Motor neuron (in vitro differentiated cells): Measurements from ENCODE around the gene GPR151. TPM values are rescaled to one million over a fixed set of nuclear protein-coding genes. Genes with fewer than 3 reads are reported as not detected.

Experiments used
- ATAC-seq, 8 experiments: fragments of 200-7000 bp; cut with Tn5 transposase; replicated peaks in 6 of 8; 2 replicates each; pipeline ENCODE4 v1.8.0; 2021; ENCODE audit warnings: mild to moderate bottlenecking in 8 of 8, moderate library complexity in 8 of 8
- H3K27ac ChIP-seq, 2 donors: fragments of 250-450 bp; sonication (Bioruptor Pico); 2 replicates each; pipeline ENCODE4 v1.9.0; 2021; ENCODE audit warnings: antibody characterized with exemption in 2 of 2, mild to moderate bottlenecking in 2 of 2, moderate library complexity in 1 of 2
- H3K4me1 ChIP-seq, 2 donors: fragments of 250-450 bp; sonication (Bioruptor Pico); replicated peaks in 1 of 2; 2 replicates each; pipeline ENCODE4 v1.6.1; 2021; ENCODE audit warnings: antibody characterized with exemption in 2 of 2, mild to moderate bottlenecking in 2 of 2, moderate library complexity in 1 of 2
- H3K4me3 ChIP-seq, 5 donors: fragments of 250-450 bp; sonication (Bioruptor Pico); 2 replicates each; pipeline ENCODE4 v1.9.0; 2021; ENCODE audit warnings: antibody characterized with exemption in 5 of 5, mild to moderate bottlenecking in 5 of 5, moderate library complexity in 4 of 5
- WGBS, 10 experiments: fragments of 450-650 bp; shearing (Covaris generic); methylation state at CpG; one replicate each; pipeline ENCODE4 v1.0.0; 2022; 5-methylcytosine and 5-hydroxymethylcytosine counted together
- in situ Hi-C, 9 experiments: fragments of 400-800 bp; cut with MboI; loops; one replicate each; pipeline ENCODE4 v1.15.0; 2021; ENCODE audit warnings: low sequenced_read_pairs in 9 of 9, low pct_unique_long_range_greater_than_20kb in 2 of 9; ENCODE audit not compliant: unreplicated experiment in 9 of 9
- total RNA-seq, 8 experiments: library from RNA; unstranded; fragments of 300-600 nt; gene quantifications; 2 replicates each; pipeline versions ENCODE4 v1.2.3 to v1.2.4, GENCODE V29; 2022

The GPR151 gene
- total RNA-seq, 8 experiments from 2014 or later, result 0.22 to 32.8 (median 0.51) TPM

DNA sequence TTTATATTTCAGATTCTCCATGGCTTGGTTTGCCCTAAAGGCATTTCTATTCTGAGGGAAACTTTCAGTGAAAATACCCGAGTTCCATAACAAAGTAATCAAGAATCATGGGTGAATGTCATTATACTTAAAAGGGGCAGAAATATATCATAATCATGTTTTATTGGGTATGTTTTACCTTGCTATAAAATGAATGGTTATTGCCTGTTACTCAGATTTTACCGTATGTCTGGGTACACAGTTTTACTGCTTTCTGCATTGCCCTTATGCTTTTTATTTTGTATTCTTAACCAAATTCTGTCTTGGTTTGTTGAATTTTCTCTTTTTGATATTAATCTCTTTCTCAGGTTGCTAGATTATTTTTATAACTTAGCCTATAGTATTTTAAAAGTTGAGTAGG lies 2.5 kb downstream of the GPR151 start:
- in situ Hi-C loops, result no loop called here
- no peak overlapping the region for H3K4me3 ChIP-seq
- ATAC-seq, result no peak
- H3K27ac ChIP-seq, result no peak overlapping the region
- WGBS, 10 experiments, result 13 to 100% (median 90%) methylated on average over 1 to 2 of the region's 2 CpGs; no CpG with 5 or more reads in 1 of the 10 experiments
- H3K4me1 ChIP-seq, result no peaks in the 10 kb centered on the region

DNA sequence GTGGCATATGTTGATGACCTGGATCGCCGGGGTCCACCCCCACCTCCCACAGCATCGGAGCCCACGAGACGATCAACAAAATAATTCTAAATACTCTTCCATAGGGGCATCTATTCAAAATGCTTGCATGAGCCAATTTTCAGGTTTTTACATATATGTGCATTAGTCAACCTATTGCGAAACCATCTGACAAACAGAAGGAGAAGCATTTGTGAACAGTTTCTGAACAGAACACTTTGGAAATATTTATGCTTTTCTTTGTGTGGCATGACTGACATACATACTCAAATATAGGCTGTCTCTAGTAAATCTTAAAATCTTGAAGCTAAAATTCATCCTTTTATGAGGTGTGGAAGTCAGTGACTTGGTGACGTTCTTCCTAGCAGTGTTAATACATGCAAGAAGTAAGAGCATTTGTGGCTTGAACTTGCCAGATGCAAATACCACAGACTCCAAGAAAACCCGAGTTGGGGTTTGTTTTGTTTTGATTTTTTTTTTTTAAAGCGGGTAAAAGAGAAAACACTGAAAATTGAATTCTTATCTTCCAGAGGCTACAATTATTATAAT lies 5.3 kb downstream of the GPR151 start:
- no peak overlapping the region for H3K4me3 ChIP-seq
- peak in 3 of 8 experiments; percentile 58 to 86 (median 72) for ATAC-seq
- no peaks in the 10 kb centered on the region for H3K4me1 ChIP-seq
- WGBS, 10 experiments, result 0 to 100% (median 88%) methylated on average over 1 to 9 of the region's 9 CpGs
- no peak overlapping the region for H3K27ac ChIP-seq
- in situ Hi-C loops, result no loop called here

DNA sequence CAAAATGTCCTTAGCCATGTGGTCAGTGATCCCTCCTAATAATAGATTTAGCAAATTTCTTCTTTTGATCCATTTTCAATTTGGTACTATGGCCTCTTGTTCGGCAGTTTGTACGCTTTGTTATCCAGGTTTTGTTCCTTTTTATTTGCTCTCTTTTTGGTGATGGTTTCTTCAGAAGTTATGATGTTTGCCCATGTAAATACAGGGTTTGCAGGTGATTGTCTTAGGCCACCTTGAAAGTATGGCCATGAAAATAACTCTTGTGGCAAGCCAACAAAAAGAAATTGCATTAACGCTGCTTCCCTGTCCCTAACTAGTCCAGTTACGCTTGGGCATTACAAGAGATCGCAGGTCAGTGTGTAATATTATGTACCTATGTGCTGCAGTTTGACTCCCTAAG lies 8.6 kb downstream of the GPR151 start:
- in situ Hi-C loops, result no loop called here
- H3K4me1 ChIP-seq, result no peaks in the 10 kb centered on the region
- 91 to 100% (median 94%) methylated on average over 2 to 5 of the region's 5 CpGs for WGBS, 10 experiments
- H3K27ac ChIP-seq, result no peak overlapping the region
- no peak for ATAC-seq
- H3K4me3 ChIP-seq, result no peak overlapping the region

DNA sequence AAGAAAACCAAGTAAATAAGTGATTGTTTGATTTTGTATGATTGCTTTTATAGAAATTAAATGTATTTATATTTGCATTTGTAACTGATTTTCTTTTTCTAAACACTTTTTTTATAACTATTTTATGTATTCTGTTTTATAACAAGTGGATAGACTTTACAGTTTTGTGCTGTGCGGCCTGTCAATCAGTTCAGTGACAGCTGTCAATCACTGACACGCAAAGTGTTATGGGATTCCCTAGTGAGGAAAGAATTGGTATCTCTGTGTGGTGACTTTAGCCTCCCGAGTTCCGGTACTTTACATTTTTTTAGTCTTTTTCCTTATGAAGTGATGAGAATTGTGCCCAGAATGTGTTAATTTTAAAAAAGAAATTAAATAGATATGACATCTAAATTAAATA lies 16.3 kb downstream of the GPR151 start:
- Histone ChIP-seq H3K4me1 (no peaks in the 10 kb centered on the region), H3K4me3 (no peak overlapping the region), H3K27ac (no peak overlapping the region)
- 85 to 100% (median 98%) methylated on average over 2 to 4 of the region's 4 CpGs for WGBS, 10 experiments
- in situ Hi-C loops, result no loop called here
- no peak for ATAC-seq

DNA sequence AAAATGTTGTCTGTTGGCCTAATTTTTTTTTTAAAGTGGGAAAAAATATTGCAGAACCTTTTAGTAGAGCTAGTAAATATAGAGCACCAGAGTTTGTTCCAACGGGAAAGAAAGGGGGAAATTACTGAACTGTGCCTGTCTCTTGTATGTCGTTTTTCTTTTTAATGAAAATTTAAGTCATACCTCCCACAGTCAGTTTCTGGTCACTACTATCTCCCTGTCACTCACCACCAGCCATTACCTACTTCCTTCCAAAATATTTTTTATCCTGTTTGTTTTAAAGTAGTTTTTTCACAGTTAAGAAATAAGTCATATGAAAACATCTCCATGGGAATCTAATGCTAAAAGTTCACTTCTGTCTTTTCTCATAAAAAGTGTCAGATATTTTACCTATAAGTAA lies 21.3 kb downstream of the GPR151 start:
- no peak overlapping the region for H3K4me3 ChIP-seq
- ATAC-seq, result no peak
- 63 to 94% (median 83%) methylated on average over 2 of the region's 2 CpGs; no CpG with 5 or more reads in 1 of the 10 experiments for WGBS, 10 experiments
- in situ Hi-C loops, result no loop called here
- no peaks in the 10 kb centered on the region for H3K4me1 ChIP-seq
- no peak overlapping the region for H3K27ac ChIP-seq

- Histone ChIP-seq H3K27ac (no peak overlapping the region), H3K4me1 (no peaks in the 10 kb centered on the region), H3K4me3 (no peak overlapping the region)
- no peak for ATAC-seq
- WGBS, 10 experiments, result 68 to 100% (median 100%) methylated on average over 2 to 3 of the region's 3 CpGs
- in situ Hi-C loops, result no loop called here
Measured at GRCh38 chr5:146490089-146490843, 25.7 kb downstream of the GPR151 start.

- in situ Hi-C loops, result no loop called here
- ATAC-seq, result no peak
Measured at GRCh38 chr5:146484714-146485391, 31.1 kb downstream of the GPR151 start.

GRCh38 chr5:146482775-146483174 lies 33.2 kb downstream of the GPR151 start:
- ATAC-seq, result no peak
- H3K4me1 ChIP-seq, result no peaks in the 10 kb centered on the region
- no peak overlapping the region for H3K4me3 ChIP-seq
- no peak overlapping the region for H3K27ac ChIP-seq
- in situ Hi-C loops, result no loop called here
- 80 to 100% (median 94%) methylated on average over 2 of the region's 2 CpGs; no CpG with 5 or more reads in 1 of the 10 experiments for WGBS, 10 experiments

More at GRCh38 chr5:146484714-146485391, 31.1 kb downstream of the GPR151 start:
- no peaks in the 10 kb centered on the region for H3K4me1 ChIP-seq
- H3K4me3 ChIP-seq, result no peak overlapping the region
- no peak overlapping the region for H3K27ac ChIP-seq

- Histone ChIP-seq H3K27ac (no peak overlapping the region), H3K4me1 (no peaks in the 10 kb centered on the region), H3K4me3 (no peak overlapping the region)
- in situ Hi-C loops, result no loop called here
- ATAC-seq, result no peak
- 67 to 100% (median 88%) methylated on average over 1 of the region's 1 CpG; no CpG with 5 or more reads in 1 of the 10 experiments for WGBS, 10 experiments
Measured at GRCh38 chr5:146475906-146476305, 40.1 kb downstream of the GPR151 start.

- H3K4me1 ChIP-seq, result no peaks in the 10 kb centered on the region
- H3K4me3 ChIP-seq, result no peak overlapping the region
- no peak overlapping the region for H3K27ac ChIP-seq
- in situ Hi-C loops, result no loop called here
- WGBS, 10 experiments, result 57 to 100% (median 85%) methylated on average over 1 to 3 of the region's 4 CpGs; no CpG with 5 or more reads in 1 of the 10 experiments
- no peak for ATAC-seq
Measured at GRCh38 chr5:146475190-146475780, 40.7 kb downstream of the GPR151 start.

DNA sequence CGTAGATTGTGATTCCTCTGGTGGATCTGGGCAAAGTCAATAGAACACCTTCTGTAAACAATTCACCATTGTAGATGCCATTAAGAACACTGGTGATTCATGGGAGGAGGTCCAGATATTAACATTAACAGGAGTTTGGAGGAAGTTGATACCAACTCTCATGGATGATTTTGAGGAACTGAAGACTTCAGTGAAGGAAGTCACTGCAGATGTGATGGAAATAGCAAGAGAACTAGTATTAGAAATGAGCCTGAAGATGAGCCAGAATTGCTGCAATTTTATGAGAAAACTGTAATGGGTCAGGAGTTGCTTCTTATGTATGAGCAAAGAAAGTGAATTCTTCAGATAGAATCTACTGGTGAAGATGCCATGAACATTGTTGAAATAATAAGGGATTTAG lies 41.9 kb downstream of the GPR151 start:
- WGBS, 10 experiments, result 100% methylated on average over 1 of the region's 1 CpG; no CpG with 5 or more reads in 6 of the 10 experiments
- ATAC-seq, result no peak
- Histone ChIP-seq H3K4me1 (no peaks in the 10 kb centered on the region), H3K4me3 (no peak overlapping the region), H3K27ac (no peak overlapping the region)
- in situ Hi-C loops, result no loop called here

- ATAC-seq, result peak in 5 of 8 experiments; percentile 27 to 79 (median 42)
- 33 to 100% (median 70%) methylated on average over 1 of the region's 1 CpG; no CpG with 5 or more reads in 2 of the 10 experiments for WGBS, 10 experiments
- Histone ChIP-seq H3K27ac (no peak overlapping the region), H3K4me1 (peaks cover 8 to 10% of the 10 kb centered on the region in 2 donors), H3K4me3 (no peak overlapping the region)
- in situ Hi-C loops, result no loop called here
Measured at GRCh38 chr5:146467760-146468159, 48.2 kb downstream of the GPR151 start.
